SK-N-SH treated with all-trans-retinoic acid at 6 μM for 48 hours (cell line): ENCODE results near the gene C1QTNF4.

Source experiments
- ARNTL ChIP-seq: fragments of 450-650 bp; formaldehyde crosslinking; IDR thresholded peaks from 2 replicates; pipeline ENCODE4 v1.5.0; 2020; ENCODE audit warnings: low read depth, mild to moderate bottlenecking, moderate library complexity, borderline replicate concordance
- BACH2 ChIP-seq: fragments of 250-450 bp; sonication (Bioruptor Pico); IDR thresholded peaks from 2 replicates; pipeline ENCODE4 v1.9.0; 2021; ENCODE audit warnings: mild to moderate bottlenecking, borderline replicate concordance
- OSR1 ChIP-seq: fragments of 250-450 bp; sonication (Bioruptor Pico); IDR thresholded peaks from 2 replicates; pipeline ENCODE4 v1.8.0; 2022; ENCODE audit warnings: moderate library complexity, mild to moderate bottlenecking, inconsistent platforms
- RARB ChIP-seq: fragments of 250-450 bp; sonication (Bioruptor Pico); IDR thresholded peaks from 2 replicates; pipeline ENCODE4 v1.8.0; 2021; ENCODE audit warnings: mild to moderate bottlenecking, moderate library complexity
- TOX ChIP-seq: fragments of 250-450 bp; sonication (Bioruptor Pico); IDR thresholded peaks from 2 replicates; pipeline ENCODE4 v1.8.0; 2021; ENCODE audit warnings: mild to moderate bottlenecking, moderate library complexity, borderline replicate concordance
- TSHZ2 ChIP-seq: fragments of 250-450 bp; sonication (Bioruptor Pico); IDR thresholded peaks from 2 replicates; pipeline ENCODE4 v1.5.0; 2020; ENCODE audit warnings: mild to moderate bottlenecking, moderate library complexity
- ZC3H10 ChIP-seq: fragments of 250-450 bp; sonication (Bioruptor Pico); IDR thresholded peaks from 2 replicates; pipeline ENCODE4 v1.5.1; 2021; ENCODE audit warnings: mild to moderate bottlenecking, moderate library complexity
- ZFP3 ChIP-seq: fragments of 250-450 bp; sonication (Bioruptor Pico); IDR thresholded peaks from 2 replicates; pipeline ENCODE4 v1.5.0; 2020; ENCODE audit warnings: mild to moderate bottlenecking, moderate library complexity
- ZNF70 ChIP-seq: fragments of 450-650 bp; formaldehyde crosslinking; IDR thresholded peaks from 2 replicates; pipeline ENCODE4 v1.5.0; 2020; ENCODE audit warnings: mild to moderate bottlenecking, moderate library complexity
- TF ChIP-seq, protein P1 (sequence below): fragments of 250-450 bp; sonication (Bioruptor Pico); IDR thresholded peaks from 2 replicates; pipeline ENCODE4 v1.8.0; 2020; ENCODE audit warnings: mild to moderate bottlenecking, moderate library complexity, borderline replicate concordance

DNA sequence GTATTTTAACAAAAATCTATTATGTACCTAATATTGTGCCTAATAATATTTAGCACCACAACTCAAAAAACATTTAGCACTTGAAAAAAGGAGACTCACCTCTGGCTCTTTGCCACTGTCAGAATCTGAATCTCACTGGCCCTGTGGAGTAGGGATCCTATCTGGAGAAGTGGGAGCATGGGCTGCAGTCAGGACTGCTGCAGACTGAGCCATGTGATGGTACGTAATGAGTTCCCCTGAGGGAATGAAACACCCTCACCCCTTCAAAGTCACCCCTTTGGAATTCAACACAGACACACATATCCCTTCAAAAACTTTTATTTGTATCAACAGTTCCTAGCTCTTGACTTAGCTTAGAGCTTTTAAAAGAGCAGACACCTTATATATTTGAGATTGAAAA, 22.3 kb downstream of the C1QTNF4 start:
- TF ChIP-seq ZNF70 (CRISPR knock-in tag): no peak
- no peak for TF ChIP-seq ARNTL (CRISPR knock-in tag)
- TF ChIP-seq, protein P1, sequence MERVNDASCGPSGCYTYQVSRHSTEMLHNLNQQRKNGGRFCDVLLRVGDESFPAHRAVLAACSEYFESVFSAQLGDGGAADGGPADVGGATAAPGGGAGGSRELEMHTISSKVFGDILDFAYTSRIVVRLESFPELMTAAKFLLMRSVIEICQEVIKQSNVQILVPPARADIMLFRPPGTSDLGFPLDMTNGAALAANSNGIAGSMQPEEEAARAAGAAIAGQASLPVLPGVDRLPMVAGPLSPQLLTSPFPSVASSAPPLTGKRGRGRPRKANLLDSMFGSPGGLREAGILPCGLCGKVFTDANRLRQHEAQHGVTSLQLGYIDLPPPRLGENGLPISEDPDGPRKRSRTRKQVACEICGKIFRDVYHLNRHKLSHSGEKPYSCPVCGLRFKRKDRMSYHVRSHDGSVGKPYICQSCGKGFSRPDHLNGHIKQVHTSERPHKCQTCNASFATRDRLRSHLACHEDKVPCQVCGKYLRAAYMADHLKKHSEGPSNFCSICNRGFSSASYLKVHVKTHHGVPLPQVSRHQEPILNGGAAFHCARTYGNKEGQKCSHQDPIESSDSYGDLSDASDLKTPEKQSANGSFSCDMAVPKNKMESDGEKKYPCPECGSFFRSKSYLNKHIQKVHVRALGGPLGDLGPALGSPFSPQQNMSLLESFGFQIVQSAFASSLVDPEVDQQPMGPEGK (CRISPR knock-in tag): no peak
- no peak for TF ChIP-seq RARB (CRISPR knock-in tag)
- TF ChIP-seq ZC3H10 (CRISPR knock-in tag): no peak
- no peak for TF ChIP-seq TSHZ2 (CRISPR knock-in tag)
- no peak for TF ChIP-seq OSR1
- no peak for TF ChIP-seq BACH2
- no peak for TF ChIP-seq TOX (CRISPR knock-in tag)
- no peak for TF ChIP-seq ZFP3 (CRISPR knock-in tag)
